Bronchial epithelial cell (primary cell): ENCODE measurements around the gene MEN1. TPM values are rescaled to one million over a fixed set of nuclear protein-coding genes. Genes with fewer than 3 reads are reported as not detected.

Experiments
- DNase-seq: peaks from one replicate; pipeline ENCODE4 v3.0.0-alpha.2; 2010; ENCODE audit warnings: low read depth
- FAIRE-seq: peaks from 2 replicates; lab custom pipeline; 2011; peaks lifted over from hg19 to GRCh38; lab: Jason Lieb, UNC
- H3K27me3 ChIP-seq: 2 replicates; pipeline ENCODE4 v1.5.1; 2011; ENCODE audit warnings: low read length; ENCODE audit not compliant: control insufficient read depth, insufficient read depth
- H3K36me3 ChIP-seq: 2 replicates; pipeline ENCODE4 v1.5.1; 2011; ENCODE audit warnings: low read length; ENCODE audit not compliant: control insufficient read depth, insufficient read depth
- H3K4me3 ChIP-seq: 2 replicates; pipeline ENCODE4 v1.5.1; 2011; ENCODE audit warnings: mild to moderate bottlenecking, low read depth, low read length, control low read depth
- CTCF ChIP-seq: IDR thresholded peaks from 2 replicates; pipeline ENCODE4 v1.5.1; 2011; ENCODE audit warnings: mild to moderate bottlenecking, moderate library complexity, low read length, control low read depth, inconsistent platforms; ENCODE audit not compliant: insufficient read depth, severe bottlenecking
- total RNA-seq: library from RNA; depleted of rRNA; stranded (reverse); fragments of >200 nt; gene quantifications from 2 replicates; pipeline ENCODE4 v1.2.1, GENCODE V29; 2014

The MEN1 gene
- total RNA-seq, 1 donor from 2014 or later: 5.5 TPM

- TF ChIP-seq CTCF: no peak
- DNase-seq (no peak), FAIRE-seq (no peak)
- H3K27me3 ChIP-seq: no peaks in the 10 kb centered on the region
- peaks cover 1% of the 10 kb centered on the region for H3K36me3 ChIP-seq
- H3K4me3 ChIP-seq: no peak overlapping the region
These were observed 18.5 kb downstream of the MEN1 start for GRCh38 chr11:64791781-64792291.

- TF ChIP-seq CTCF: no peak
- Histone ChIP-seq H3K36me3 (no peaks in the 10 kb centered on the region), H3K4me3 (no peak overlapping the region), H3K27me3 (no peaks in the 10 kb centered on the region)
- DNase-seq: no peak
- FAIRE-seq: no peak
These were observed 19.9 kb downstream of the MEN1 start for GRCh38 chr11:64790205-64791095.

- no peaks in the 10 kb centered on the region for H3K36me3 ChIP-seq
- no peak for DNase-seq
- H3K27me3 ChIP-seq: no peaks in the 10 kb centered on the region
- TF ChIP-seq CTCF: no peak
- H3K4me3 ChIP-seq: no peak overlapping the region
- FAIRE-seq: no peak
These were observed 20.8 kb downstream of the MEN1 start for GRCh38 chr11:64789331-64790204.

- Histone ChIP-seq H3K36me3 (no peaks in the 10 kb centered on the region), H3K4me3 (no peak overlapping the region), H3K27me3 (no peaks in the 10 kb centered on the region)
- no peak for TF ChIP-seq CTCF
- peak; percentile 13 for FAIRE-seq
- DNase-seq: no peak
These were observed 21.8 kb downstream of the MEN1 start for GRCh38 chr11:64788321-64789215.
